GF-D8 (cell line): ENCODE data around the gene ISG15.

Experiments used
- DNase-seq: peaks from one replicate; lab custom pipeline; 2025; lab: John Stamatoyannopoulos, UW

Gene ISG15

GRCh38 chr1:1061682-1062345 is 48.5 kb downstream of the ISG15 start:
- no peak for DNase-seq

DNA sequence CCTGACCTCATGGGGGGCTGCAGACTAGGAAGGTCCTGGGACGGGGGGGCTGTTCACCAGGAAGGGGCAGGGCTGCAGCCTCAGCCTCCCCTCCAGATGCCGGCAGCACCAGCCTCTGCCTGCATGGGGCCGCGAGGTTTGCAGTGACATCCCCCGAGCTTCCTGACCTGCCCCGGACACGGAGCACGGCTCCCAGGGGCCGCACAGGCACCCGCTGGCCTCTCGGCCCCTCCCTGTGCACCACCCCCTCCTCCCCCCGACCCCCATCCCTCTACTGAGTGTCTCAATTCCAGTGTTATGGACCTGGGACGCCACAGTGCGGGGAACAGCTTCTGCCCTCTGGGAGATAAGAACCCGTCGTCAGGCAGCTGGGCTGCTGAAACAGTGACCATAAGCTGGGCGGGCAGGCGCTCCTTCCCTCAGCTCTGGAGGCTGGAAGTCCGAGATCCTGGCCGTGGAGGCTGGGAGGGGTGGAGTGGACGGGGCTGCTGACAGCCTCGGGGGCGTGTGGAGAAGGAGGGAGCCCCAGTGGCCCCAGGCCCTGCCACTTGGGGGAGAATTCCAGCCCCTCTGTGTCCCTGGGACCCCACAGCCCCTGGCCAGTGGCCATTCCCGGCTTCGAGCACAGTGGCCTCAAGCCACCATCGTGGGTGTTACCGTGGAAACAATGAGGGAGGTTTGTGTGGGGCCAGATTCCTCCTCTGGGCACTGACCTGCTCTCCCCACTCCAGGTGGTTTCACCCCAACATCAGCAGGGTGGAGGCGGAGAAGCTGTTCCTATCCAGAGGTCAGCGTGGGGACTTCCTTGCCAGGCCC is 49.3 kb downstream of the ISG15 start:
- no peak for DNase-seq

DNA sequence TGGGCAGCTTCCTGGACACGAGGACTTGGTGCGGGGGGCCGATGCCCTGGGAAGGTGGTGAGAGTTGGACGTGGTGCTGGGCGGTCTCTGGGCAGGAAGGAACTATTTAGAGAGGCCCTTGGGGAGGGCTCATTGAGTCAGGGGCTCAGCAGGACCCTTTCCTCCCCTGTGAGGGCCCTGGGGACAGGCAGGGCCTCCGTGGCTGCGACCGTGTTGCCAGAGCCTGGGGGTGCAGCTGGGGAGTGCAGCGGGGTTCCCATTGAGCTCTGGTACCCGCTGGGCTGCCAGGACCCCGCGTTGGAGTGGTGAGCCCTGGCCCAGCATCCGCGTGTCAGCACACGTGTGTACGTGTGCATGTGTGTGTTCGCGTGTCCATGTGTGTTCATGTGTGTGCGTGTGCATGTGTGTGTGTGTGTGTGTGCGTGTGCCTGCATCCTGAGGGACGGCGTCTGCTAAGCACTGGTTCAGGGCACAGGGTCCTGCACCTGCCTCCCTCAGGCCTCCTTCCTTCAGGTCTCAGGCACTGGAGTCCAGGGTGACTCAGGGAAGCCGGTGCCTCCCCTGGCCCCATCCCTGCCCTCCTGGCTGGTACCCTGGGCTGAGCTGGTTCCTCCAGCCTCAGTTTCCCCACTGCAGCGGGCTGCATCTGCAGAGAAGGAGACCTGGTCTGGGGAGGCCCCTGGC is 50.1 kb downstream of the ISG15 start:
- DNase-seq: no peak
